ENCODE measurements around the gene TDRD9.

The TDRD9 gene

GRCh38 chr14:104085889-104086201 lies 157.6 kb downstream of the TDRD9 start:
- Histone ChIP-seq H3K4me3 (no peak overlapping the region), H3K27ac (no peak overlapping the region), H3K36me3 (ENCODE audit: insufficient read depth, low read length) (no peaks in the 10 kb centered on the region), H3K9ac (ENCODE audit: insufficient read length) (no peak overlapping the region), H3K9me3 (ENCODE audit: low read depth, low read length) (no peaks in the 10 kb centered on the region)
- no peak for TF ChIP-seq EZH2 (IDR thresholded peaks at IDR 0.05)
- TF ChIP-seq FOXP2 (optimal IDR thresholded peaks at IDR 0.05; ENCODE audit: control extremely low read depth, extremely low read length, insufficient read depth), result no peak
- TF ChIP-seq POLR2AphosphoS5 (IDR thresholded peaks at IDR 0.05; ENCODE audit: borderline replicate concordance, low read depth, low read length), result no peak
- no peak for DNase-seq (ENCODE audit: low read depth, low spot score)

- Histone ChIP-seq H3K9ac (ENCODE audit: insufficient read length) (no peak overlapping the region), H3K36me3 (ENCODE audit: insufficient read depth, low read length) (no peaks in the 10 kb centered on the region), H3K4me3 (no peak overlapping the region), H3K27ac (no peak overlapping the region), H3K9me3 (ENCODE audit: low read depth, low read length) (no peaks in the 10 kb centered on the region)
- no peak for DNase-seq (ENCODE audit: low read depth, low spot score)
- TF ChIP-seq POLR2AphosphoS5 (IDR thresholded peaks at IDR 0.05; ENCODE audit: borderline replicate concordance, low read depth, low read length) (no peak), FOXP2 (optimal IDR thresholded peaks at IDR 0.05; ENCODE audit: control extremely low read depth, extremely low read length, insufficient read depth) (no peak)
Observed at GRCh38 chr14:104086210-104086660, 158.0 kb downstream of the TDRD9 start.

DNA sequence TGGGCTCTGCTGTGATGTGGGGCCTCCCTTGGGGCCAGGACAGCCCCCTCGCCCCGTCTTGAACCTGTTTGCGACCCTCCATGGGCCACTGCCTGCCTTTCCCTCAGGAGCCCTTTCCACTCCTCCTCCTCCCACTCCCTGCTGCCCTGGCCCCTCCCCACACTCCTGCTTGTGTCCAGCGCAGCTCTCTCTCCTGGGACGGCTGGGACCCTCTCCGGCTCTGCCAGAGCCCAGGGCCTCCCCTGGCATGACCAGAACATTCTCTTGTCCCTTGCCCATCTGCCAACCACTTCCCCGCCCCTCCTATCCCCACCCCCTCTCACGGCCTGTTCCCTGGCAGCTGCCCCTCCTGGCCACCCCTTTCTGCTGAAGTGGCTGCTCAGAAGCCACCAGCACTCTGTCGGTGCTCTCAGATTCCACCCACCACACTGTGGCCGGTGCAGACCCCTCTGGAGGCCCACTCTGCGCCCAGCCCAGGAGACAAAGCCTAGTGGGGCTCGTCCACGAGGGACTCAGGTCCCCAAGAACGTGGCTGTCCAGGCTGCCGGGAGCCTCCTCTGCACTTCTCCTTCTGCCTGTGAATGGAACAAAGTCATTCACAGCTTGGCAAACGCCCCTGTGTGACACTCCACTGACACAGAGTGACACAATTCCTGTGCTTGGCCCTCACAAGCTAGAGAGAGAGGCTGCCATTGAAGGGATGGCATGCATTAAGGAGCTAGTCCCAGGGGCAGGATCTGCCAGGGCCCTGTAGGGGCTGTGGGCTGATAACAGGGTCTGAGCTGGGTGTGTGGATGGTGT lies 158.6 kb downstream of the TDRD9 start:
- Histone ChIP-seq H3K4me3 (no peak overlapping the region), H3K9ac (ENCODE audit: insufficient read length) (no peak overlapping the region), H3K27ac (no peak overlapping the region), H3K36me3 (ENCODE audit: insufficient read depth, low read length) (no peaks in the 10 kb centered on the region), H3K9me3 (ENCODE audit: low read depth, low read length) (no peaks in the 10 kb centered on the region)
- no peak for DNase-seq (ENCODE audit: low read depth, low spot score)
- no peak for TF ChIP-seq EZH2 (IDR thresholded peaks at IDR 0.05)
- TF ChIP-seq POLR2AphosphoS5 (IDR thresholded peaks at IDR 0.05; ENCODE audit: borderline replicate concordance, low read depth, low read length), result no peak
- no peak for TF ChIP-seq FOXP2 (optimal IDR thresholded peaks at IDR 0.05; ENCODE audit: control extremely low read depth, extremely low read length, insufficient read depth)

DNA sequence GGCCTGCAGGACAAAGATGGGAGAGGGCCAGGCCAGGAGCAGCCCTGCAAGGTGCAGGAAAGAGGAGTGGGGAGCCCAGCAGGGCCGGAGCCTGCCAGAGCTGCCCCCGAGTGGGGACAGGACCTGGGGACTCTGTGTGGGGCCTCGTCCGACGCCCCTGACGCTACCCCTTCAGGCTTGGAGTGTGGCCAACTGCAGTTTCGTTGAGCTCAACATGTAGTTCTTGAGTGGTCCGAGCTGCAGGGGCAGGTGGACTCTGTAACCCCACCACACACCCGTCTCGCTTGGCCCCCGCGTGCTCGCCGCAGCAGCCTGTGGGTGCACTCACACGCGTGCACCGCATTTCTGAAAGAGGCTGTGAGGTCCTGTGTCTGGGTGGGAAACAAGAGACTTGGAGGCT lies 159.2 kb downstream of the TDRD9 start:
- Histone ChIP-seq H3K27ac (no peak overlapping the region), H3K4me3 (no peak overlapping the region), H3K9ac (ENCODE audit: insufficient read length) (no peak overlapping the region), H3K36me3 (ENCODE audit: insufficient read depth, low read length) (no peaks in the 10 kb centered on the region), H3K9me3 (ENCODE audit: low read depth, low read length) (no peaks in the 10 kb centered on the region)
- DNase-seq (ENCODE audit: low read depth, low spot score), result no peak
- TF ChIP-seq EZH2 (IDR thresholded peaks at IDR 0.05), result no peak
- TF ChIP-seq FOXP2 (optimal IDR thresholded peaks at IDR 0.05; ENCODE audit: control extremely low read depth, extremely low read length, insufficient read depth), result no peak
- no peak for TF ChIP-seq POLR2AphosphoS5 (IDR thresholded peaks at IDR 0.05; ENCODE audit: borderline replicate concordance, low read depth, low read length)

DNA sequence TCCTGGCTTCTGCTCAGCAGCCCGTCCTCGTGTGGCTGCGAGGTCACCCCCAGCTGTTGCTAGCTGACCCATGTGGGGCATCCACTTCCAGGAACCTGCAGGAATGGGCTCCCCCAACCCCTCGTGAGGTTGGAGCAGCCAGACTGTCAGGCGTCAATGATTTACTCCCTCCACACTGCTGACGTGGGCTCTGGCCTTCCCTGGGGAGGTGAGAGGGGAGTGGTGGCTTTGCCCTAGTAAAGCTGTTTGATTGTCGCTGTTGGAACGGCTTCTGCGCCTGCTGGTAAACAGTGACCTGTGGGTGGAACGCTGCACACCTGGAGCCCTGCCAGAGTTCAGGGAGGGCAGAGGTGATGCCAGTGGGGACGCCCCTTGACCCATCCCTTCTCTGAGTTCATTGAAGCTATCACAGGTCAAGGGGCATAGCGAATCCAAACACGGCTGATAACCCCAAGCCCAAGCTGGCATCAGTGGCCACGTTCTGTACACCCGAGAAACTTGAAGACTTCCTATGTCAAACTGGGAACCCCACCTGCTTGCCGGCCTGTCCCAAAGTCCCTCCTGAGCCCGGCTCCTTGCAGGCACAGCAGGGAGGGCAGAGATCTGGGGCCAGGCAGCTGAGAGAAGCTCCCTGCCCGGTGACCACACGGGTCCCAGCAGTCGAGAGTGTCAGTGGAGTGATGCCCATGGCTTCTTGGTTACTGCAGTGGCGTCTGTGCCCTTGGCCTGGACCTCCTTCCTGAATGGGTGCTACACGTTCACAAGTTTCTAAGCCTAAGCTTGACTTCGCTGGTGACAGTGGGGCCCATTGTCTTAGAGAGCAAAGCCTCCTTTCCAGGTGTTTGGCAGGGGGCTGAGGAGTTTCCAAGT lies 160.0 kb downstream of the TDRD9 start:
- H3K27ac ChIP-seq, result no peak overlapping the region
- no peak overlapping the region for H3K9ac ChIP-seq (ENCODE audit: insufficient read length)
- no peaks in the 10 kb centered on the region for H3K36me3 ChIP-seq (ENCODE audit: insufficient read depth, low read length)
- no peak for TF ChIP-seq POLR2AphosphoS5 (IDR thresholded peaks at IDR 0.05; ENCODE audit: borderline replicate concordance, low read depth, low read length)
- TF ChIP-seq FOXP2 (optimal IDR thresholded peaks at IDR 0.05; ENCODE audit: control extremely low read depth, extremely low read length, insufficient read depth), result no peak
- no peak for TF ChIP-seq EZH2 (IDR thresholded peaks at IDR 0.05)
- no peak overlapping the region for H3K4me3 ChIP-seq
- no peak for DNase-seq (ENCODE audit: low read depth, low spot score)
- no peaks in the 10 kb centered on the region for H3K9me3 ChIP-seq (ENCODE audit: low read depth, low read length)

DNA sequence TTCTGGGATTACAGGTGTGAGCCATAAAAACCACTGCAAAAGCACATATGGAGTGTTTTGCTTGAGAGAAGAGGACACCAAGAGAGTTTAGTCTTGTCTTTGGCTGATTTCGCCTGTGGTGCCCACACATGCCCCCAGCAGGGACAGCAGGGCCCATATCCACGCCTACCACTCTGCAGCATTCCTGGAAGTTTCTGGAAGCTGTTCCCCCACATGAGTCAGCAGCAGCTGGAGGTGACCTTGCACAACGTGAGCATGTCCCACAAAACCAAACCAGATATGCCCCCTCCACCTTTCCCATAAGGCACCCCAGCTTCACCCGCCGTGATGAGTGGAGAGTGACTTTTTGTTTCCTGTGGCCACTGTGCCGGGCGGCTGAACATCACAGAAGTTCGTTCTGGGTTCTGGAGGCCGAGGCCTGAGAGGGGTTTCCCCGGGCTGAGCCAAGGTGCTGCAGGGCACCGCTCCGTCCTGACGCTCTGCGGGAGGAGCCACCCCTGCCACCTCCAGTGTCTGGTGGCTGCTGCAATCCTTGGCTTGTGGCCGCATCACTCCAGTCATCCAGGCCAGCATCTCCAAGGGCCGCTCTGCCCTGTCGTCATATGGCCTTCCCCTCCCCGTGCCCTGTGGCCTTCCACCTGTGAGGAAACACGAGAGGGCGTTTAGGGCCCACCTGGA lies 162.0 kb downstream of the TDRD9 start:
- Histone ChIP-seq H3K9ac (ENCODE audit: insufficient read length) (no peak overlapping the region), H3K27ac (no peak overlapping the region), H3K9me3 (ENCODE audit: low read depth, low read length) (no peaks in the 10 kb centered on the region), H3K36me3 (ENCODE audit: insufficient read depth, low read length) (no peaks in the 10 kb centered on the region), H3K4me3 (no peak overlapping the region)
- DNase-seq (ENCODE audit: low read depth, low spot score), result no peak
- TF ChIP-seq POLR2AphosphoS5 (IDR thresholded peaks at IDR 0.05; ENCODE audit: borderline replicate concordance, low read depth, low read length) (no peak), EZH2 (IDR thresholded peaks at IDR 0.05) (no peak), FOXP2 (optimal IDR thresholded peaks at IDR 0.05; ENCODE audit: control extremely low read depth, extremely low read length, insufficient read depth) (no peak)

- Histone ChIP-seq H3K9me3 (ENCODE audit: low read depth, low read length) (no peaks in the 10 kb centered on the region), H3K36me3 (ENCODE audit: insufficient read depth, low read length) (no peaks in the 10 kb centered on the region), H3K9ac (ENCODE audit: insufficient read length) (no peak overlapping the region), H3K4me3 (no peak overlapping the region), H3K27ac (no peak overlapping the region)
- no peak for DNase-seq (ENCODE audit: low read depth, low spot score)
- TF ChIP-seq EZH2 (IDR thresholded peaks at IDR 0.05), result no peak
- TF ChIP-seq POLR2AphosphoS5 (IDR thresholded peaks at IDR 0.05; ENCODE audit: borderline replicate concordance, low read depth, low read length), result no peak
- TF ChIP-seq FOXP2 (optimal IDR thresholded peaks at IDR 0.05; ENCODE audit: control extremely low read depth, extremely low read length, insufficient read depth), result no peak
Observed at GRCh38 chr14:104091061-104091926, 163.0 kb downstream of the TDRD9 start.
